ENCODE measurements around the gene SAP130. TPM values are rescaled to one million over a fixed set of nuclear protein-coding genes. Genes with fewer than 3 reads are reported as not detected.

The SAP130 gene
- total RNA-seq, 1 donor from 2014 or later = 19.8 TPM

DNA sequence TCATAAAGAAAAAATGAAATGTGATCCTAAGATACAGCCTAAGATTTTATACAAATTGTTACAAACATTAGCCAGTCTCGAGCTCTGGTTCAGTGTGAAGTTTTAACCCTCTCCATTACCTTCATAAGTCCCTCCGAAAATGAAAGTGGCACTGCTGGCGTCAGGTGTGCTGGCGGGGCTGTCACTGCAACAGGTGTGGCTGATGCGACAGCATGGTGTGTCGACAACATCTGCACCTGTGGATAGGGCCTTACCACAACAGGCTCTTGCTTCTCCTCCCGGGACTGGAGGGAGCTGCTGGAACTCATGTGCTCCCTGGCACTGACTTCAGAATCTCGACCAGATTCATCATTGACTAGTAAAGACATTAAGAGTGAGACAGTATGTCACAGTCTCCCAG, 10.3 kb downstream of the SAP130 start:
- Mint-ChIP-seq H3K9me3 (no peaks in the 10 kb centered on the region), H3K36me3 (peaks cover 27% of the 10 kb centered on the region), H3K4me1 (no peaks in the 10 kb centered on the region), H3K27ac (peak overlapping the region; percentile 66), H3K4me3 (no peak overlapping the region), H3K27me3 (ENCODE audit: insufficient read depth, low read depth) (no peaks in the 10 kb centered on the region)
- Histone ChIP-seq H3K79me2 (ENCODE audit: low read depth) (peaks cover 32% of the 10 kb centered on the region), H3K27ac (no peak overlapping the region), H3K36me3 (peaks cover 17% of the 10 kb centered on the region), H3F3A (ENCODE audit: low read depth) (no peaks in the 10 kb centered on the region), H2AFZ (replicated peaks) (no peak overlapping the region), H3K4me3 (no peak overlapping the region), H3K9me3 (ENCODE audit: low read depth) (no peaks in the 10 kb centered on the region), H3K27me3 (no peaks in the 10 kb centered on the region), H3K4me1 (no peaks in the 10 kb centered on the region), H4K20me1 (ENCODE audit: low read depth) (peaks cover 7% of the 10 kb centered on the region), H3K4me2 (no peak overlapping the region), H3K9ac (no peak overlapping the region)
- TF ChIP-seq EZH2 (IDR thresholded peaks at IDR 0.05) (no peak), EZH2phosphoT487 (IDR thresholded peaks at IDR 0.05) (no peak)
- TF ChIP-seq, protein P1, sequence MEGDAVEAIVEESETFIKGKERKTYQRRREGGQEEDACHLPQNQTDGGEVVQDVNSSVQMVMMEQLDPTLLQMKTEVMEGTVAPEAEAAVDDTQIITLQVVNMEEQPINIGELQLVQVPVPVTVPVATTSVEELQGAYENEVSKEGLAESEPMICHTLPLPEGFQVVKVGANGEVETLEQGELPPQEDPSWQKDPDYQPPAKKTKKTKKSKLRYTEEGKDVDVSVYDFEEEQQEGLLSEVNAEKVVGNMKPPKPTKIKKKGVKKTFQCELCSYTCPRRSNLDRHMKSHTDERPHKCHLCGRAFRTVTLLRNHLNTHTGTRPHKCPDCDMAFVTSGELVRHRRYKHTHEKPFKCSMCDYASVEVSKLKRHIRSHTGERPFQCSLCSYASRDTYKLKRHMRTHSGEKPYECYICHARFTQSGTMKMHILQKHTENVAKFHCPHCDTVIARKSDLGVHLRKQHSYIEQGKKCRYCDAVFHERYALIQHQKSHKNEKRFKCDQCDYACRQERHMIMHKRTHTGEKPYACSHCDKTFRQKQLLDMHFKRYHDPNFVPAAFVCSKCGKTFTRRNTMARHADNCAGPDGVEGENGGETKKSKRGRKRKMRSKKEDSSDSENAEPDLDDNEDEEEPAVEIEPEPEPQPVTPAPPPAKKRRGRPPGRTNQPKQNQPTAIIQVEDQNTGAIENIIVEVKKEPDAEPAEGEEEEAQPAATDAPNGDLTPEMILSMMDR (IDR thresholded peaks at IDR 0.05) = no peak
- no peak for DNase-seq (ENCODE audit: low spot score)

DNA sequence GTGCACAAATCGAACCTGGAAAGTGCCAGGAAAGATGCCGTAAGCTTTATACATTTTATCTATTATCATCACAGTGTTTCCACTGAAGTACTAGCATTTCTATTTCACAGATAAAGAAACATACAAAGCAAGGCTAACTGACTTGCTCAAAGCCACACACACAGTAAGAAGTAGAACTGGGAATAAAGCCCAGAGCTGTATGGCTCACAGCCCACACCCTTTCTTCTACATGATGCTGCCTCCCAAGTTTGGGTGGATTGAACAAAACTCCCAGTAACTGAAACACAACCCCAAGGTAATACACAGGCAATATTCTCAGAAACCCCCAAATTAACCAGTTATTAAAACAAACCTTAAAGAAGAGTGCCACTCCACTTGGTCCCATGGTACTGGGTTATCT, 11.2 kb downstream of the SAP130 start:
- H3K36me3 ChIP-seq = peaks cover 24% of the 10 kb centered on the region
- no peak overlapping the region for H3K27ac ChIP-seq
- peaks cover 24% of the 10 kb centered on the region for H3K79me2 ChIP-seq (ENCODE audit: low read depth)
- Mint-ChIP-seq H3K4me3 (no peak overlapping the region), H3K36me3 (peaks cover 29% of the 10 kb centered on the region), H3K27me3 (ENCODE audit: insufficient read depth, low read depth) (no peaks in the 10 kb centered on the region), H3K27ac (no peak overlapping the region), H3K4me1 (no peaks in the 10 kb centered on the region), H3K9me3 (no peaks in the 10 kb centered on the region)
- H3K4me3 ChIP-seq = no peak overlapping the region
- TF ChIP-seq EZH2 (IDR thresholded peaks at IDR 0.05) (no peak), EZH2phosphoT487 (IDR thresholded peaks at IDR 0.05) (no peak)
- TF ChIP-seq, protein P1 (IDR thresholded peaks at IDR 0.05) = no peak
- H2AFZ ChIP-seq (replicated peaks) = no peak overlapping the region
- no peaks in the 10 kb centered on the region for H3K9me3 ChIP-seq (ENCODE audit: low read depth)
- H3F3A ChIP-seq (ENCODE audit: low read depth) = no peaks in the 10 kb centered on the region
- H3K9ac ChIP-seq = no peak overlapping the region
- DNase-seq (ENCODE audit: low spot score) = no peak
- no peaks in the 10 kb centered on the region for H4K20me1 ChIP-seq (ENCODE audit: low read depth)
- no peak overlapping the region for H3K4me2 ChIP-seq
- H3K4me1 ChIP-seq = no peaks in the 10 kb centered on the region
- no peaks in the 10 kb centered on the region for H3K27me3 ChIP-seq

DNA sequence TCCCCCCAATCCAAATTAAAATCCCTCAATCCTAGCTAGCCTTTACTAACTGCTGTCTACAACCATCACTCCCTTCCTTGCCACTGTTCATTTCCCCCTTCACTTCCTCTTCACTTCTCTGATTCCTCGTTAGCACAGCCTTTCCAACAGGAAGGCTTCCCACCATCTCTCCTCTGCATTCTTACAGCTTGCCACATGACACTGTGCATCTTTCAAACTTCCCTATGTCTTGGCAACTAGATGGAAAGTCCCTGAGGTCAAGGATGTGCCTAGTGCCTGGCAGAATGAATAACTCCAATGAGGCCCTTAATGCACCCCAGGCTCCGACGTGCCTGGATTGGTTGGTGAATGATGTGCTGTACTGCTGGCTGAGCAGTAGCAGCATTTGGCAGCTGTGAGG, 15.2 kb downstream of the SAP130 start:
- no peaks in the 10 kb centered on the region for H3K79me2 ChIP-seq (ENCODE audit: low read depth)
- TF ChIP-seq, protein P1 (IDR thresholded peaks at IDR 0.05) = no peak
- no peaks in the 10 kb centered on the region for H3K9me3 ChIP-seq (ENCODE audit: low read depth)
- H3K36me3 Mint-ChIP-seq = peaks cover 52% of the 10 kb centered on the region
- H3F3A ChIP-seq (ENCODE audit: low read depth) = no peaks in the 10 kb centered on the region
- H3K27ac Mint-ChIP-seq = no peak overlapping the region
- no peak overlapping the region for H3K4me3 ChIP-seq
- H3K27me3 Mint-ChIP-seq (ENCODE audit: insufficient read depth, low read depth) = no peaks in the 10 kb centered on the region
- no peaks in the 10 kb centered on the region for H3K4me1 Mint-ChIP-seq
- H3K9ac ChIP-seq = no peak overlapping the region
- H3K4me2 ChIP-seq = no peak overlapping the region
- H3K4me3 Mint-ChIP-seq = no peak overlapping the region
- no peaks in the 10 kb centered on the region for H4K20me1 ChIP-seq (ENCODE audit: low read depth)
- no peak overlapping the region for H2AFZ ChIP-seq (replicated peaks)
- no peaks in the 10 kb centered on the region for H3K27me3 ChIP-seq
- H3K9me3 Mint-ChIP-seq = no peaks in the 10 kb centered on the region
- no peak overlapping the region for H3K27ac ChIP-seq
- no peak for DNase-seq (ENCODE audit: low spot score)
- peaks cover 32% of the 10 kb centered on the region for H3K36me3 ChIP-seq
- H3K4me1 ChIP-seq = no peaks in the 10 kb centered on the region
